Adrenal gland (tissue), 12 donors: Measurements from ENCODE around the gene TOPAZ1. TPM values are rescaled to one million over a fixed set of nuclear protein-coding genes. Genes with fewer than 3 reads are reported as not detected.
A peak's percentile ranks its signal among the peaks of the same experiment; 100 is the strongest.

Source experiments
- DNase-seq, 7 donors: peaks; one replicate each; pipeline ENCODE4 v3.0.0-alpha.2; 2019 to 2020
- H3K27ac ChIP-seq, 5 donors: fragments of 200-600 bp; sonication (generic) in 4 of 5; 1 replicate in 3 of 5; 2 replicates in 2 of 5; pipeline versions ENCODE4 v1.5.1 to v1.8.0; 2016 to 2020; ENCODE audit warnings: mild to moderate bottlenecking in 1 of 5
- H3K27me3 ChIP-seq: fragments of 200-600 bp; 2 replicates; pipeline ENCODE4 v1.8.0; 2021
- H3K36me3 ChIP-seq, 2 donors: fragments of 200-600 bp; replicated peaks in 1 of 2; 1 replicate in 1 of 2; 2 replicates in 1 of 2; pipeline versions ENCODE4 v1.5.1 to v1.8.0; 2018 to 2022
- H3K4me1 ChIP-seq, 2 donors: fragments of 200-600 bp; replicated peaks in 1 of 2; 1 replicate in 1 of 2; 2 replicates in 1 of 2; pipeline versions ENCODE4 v1.5.1 to v1.8.0; 2018 to 2021
- H3K4me3 ChIP-seq, 4 donors: fragments of 200-600 bp; sonication (generic) in 3 of 4; one replicate each; pipeline ENCODE4 v1.5.1; 2016 to 2018
- H3K9me3 ChIP-seq, 3 donors: fragments of 200-600 bp; sonication (generic) in 1 of 3; replicated peaks in 1 of 3; 1 replicate in 2 of 3; 2 replicates in 1 of 3; pipeline versions ENCODE4 v1.5.1 to v1.8.0; 2016 to 2021
- POLR2A ChIP-seq, 2 donors: fragments of 450-650 bp; IDR thresholded peaks; one replicate each; pipeline ENCODE4 v1.6.1; 2017; ENCODE audit warnings: antibody characterized with exemption in 2 of 2, mild to moderate bottlenecking in 2 of 2, moderate library complexity in 1 of 2
- WGBS, 4 donors: extraction: QIAGEN DNeasy Blood & Tissue Kit in 2 of 4; methylation state at CpG; one replicate each; pipeline versions ENCODE4 v1.1.5 to v1.1.7; 2013 to 2017; 5-methylcytosine and 5-hydroxymethylcytosine counted together
- intact Hi-C, 2 donors: fragments of 100-400 bp; cut with DNase I; formaldehyde crosslinking; loops; one replicate each; pipeline versions ENCODE4 v1.14.1 to v1.15.0; 2022 to 2023
- polyA plus RNA-seq, 3 donors: library from polyadenylated mRNA; stranded (reverse); fragments of 200-250 nt in 2 of 3; fragments of 350-450 nt in 1 of 3; fragmentation: Illumina TruSeq in 1 of 3; extraction: RNeasy Lipid Tissue Mini Kit (QIAGEN cat#74804) in 1 of 3; gene quantifications; one replicate each; pipeline ENCODE4 v1.2.3, GENCODE V29; 2013 to 2014
- total RNA-seq, 9 donors: library from RNA; depleted of rRNA in 4 of 9; stranded (reverse); fragments of >200 nt in 4 of 9; fragments of 120-200 nt in 1 of 9; fragmentation: NEBNext Ultra II Directional in 1 of 9; extraction: Animal tissue kit (Norgen Biotek cat#: 25700) in 1 of 9; gene quantifications; one replicate each; pipeline versions ENCODE4 v1.1.0 to v1.2.4, GENCODE V29; 2013 to 2023
- TF ChIP-seq, protein P1 (sequence below), 6 experiments: fragments of 450-650 bp in 4 of 6; fragments of 200-600 bp in 2 of 6; sonication (generic) in 1 of 6; IDR thresholded peaks; 1 replicate in 5 of 6; 2 replicates in 1 of 6; pipeline versions ENCODE4 v1.5.1 to v1.8.0; 2016 to 2021; ENCODE audit warnings: antibody characterized with exemption in 6 of 6, mild to moderate bottlenecking in 2 of 6, moderate library complexity in 1 of 6
- donor health status: healthy with polysubstance abuse.
- donor health status: Bipolar disorder and iron deficiency.
- donor health status: DM: yes; HTN: yes; CAD: no.
- donor health status: DM: no; HTN: no; CAD: no.
- donor health status: DM: no; HTN: no; CAD: no.
- donor health status: DM: yes; HTN: yes; CAD: no.

Gene TOPAZ1
- total and polyA plus RNA-seq, 12 donors, result not detected

DNA sequence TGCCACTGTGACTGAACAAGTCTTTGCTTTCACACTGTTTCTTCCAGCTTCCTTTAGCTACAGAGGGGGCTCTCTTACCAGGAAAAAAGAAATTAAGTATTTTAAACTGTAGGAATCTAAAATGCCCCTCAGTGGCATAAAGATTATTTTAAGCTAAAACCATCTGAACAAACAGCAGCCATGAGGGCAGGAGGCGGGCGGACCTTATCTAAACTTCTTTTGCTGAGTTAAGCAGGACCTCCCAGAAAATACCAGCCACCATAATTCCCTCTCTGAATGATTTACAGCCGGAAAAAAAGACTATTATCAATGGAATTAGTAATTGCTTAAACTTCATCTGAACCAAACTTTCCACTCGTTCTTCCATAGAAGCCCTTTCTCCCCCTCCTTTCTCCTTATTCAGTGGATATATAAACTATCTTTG, 5.2 kb upstream of the TOPAZ1 start:
- Histone ChIP-seq H3K36me3 (no peaks in the 10 kb centered on the region), H3K27me3 (no peaks in the 10 kb centered on the region), H3K4me3 (peak overlapping the region in 1 of 4 donors; percentile 13), H3K4me1 (peaks cover 4 to 5% of the 10 kb centered on the region in 2 donors), H3K9me3 (no peaks in the 10 kb centered on the region), H3K27ac (peak overlapping the region in 1 of 5 donors; percentile 30)
- DNase-seq, result no peak
- intact Hi-C loops, result no loop called here
- 61 to 68% (median 66%) methylated on average over 4 of the region's 4 CpGs for WGBS, 4 donors
- TF ChIP-seq POLR2A (IDR thresholded peaks at IDR 0.05), result no peak
- TF ChIP-seq, protein P1, sequence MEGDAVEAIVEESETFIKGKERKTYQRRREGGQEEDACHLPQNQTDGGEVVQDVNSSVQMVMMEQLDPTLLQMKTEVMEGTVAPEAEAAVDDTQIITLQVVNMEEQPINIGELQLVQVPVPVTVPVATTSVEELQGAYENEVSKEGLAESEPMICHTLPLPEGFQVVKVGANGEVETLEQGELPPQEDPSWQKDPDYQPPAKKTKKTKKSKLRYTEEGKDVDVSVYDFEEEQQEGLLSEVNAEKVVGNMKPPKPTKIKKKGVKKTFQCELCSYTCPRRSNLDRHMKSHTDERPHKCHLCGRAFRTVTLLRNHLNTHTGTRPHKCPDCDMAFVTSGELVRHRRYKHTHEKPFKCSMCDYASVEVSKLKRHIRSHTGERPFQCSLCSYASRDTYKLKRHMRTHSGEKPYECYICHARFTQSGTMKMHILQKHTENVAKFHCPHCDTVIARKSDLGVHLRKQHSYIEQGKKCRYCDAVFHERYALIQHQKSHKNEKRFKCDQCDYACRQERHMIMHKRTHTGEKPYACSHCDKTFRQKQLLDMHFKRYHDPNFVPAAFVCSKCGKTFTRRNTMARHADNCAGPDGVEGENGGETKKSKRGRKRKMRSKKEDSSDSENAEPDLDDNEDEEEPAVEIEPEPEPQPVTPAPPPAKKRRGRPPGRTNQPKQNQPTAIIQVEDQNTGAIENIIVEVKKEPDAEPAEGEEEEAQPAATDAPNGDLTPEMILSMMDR (IDR thresholded peaks at IDR 0.05), result no peak

DNA sequence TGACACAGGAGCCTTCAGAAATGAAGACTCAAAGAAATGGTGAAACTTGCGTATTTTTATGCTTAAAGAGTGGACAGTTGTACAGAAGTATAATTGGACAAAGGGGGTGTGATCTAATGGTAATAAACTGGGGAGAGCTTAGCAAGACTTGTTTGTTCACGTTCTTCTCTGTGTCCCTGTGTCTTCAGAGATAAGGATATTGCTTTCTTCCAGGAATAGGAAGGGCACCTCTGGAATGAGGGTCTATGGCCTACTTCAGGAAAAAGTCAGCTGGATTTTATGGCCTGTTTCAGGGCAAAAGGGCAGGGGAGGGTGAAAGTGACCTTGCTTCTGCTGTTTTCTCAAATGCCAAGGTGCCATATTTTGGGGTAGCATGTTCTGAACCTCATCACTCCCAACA, 4.5 kb upstream of the TOPAZ1 start:
- TF ChIP-seq, protein P1 (IDR thresholded peaks at IDR 0.05), result no peak
- TF ChIP-seq POLR2A (IDR thresholded peaks at IDR 0.05), result no peak
- Histone ChIP-seq H3K9me3 (no peaks in the 10 kb centered on the region), H3K4me3 (no peak overlapping the region), H3K27me3 (no peaks in the 10 kb centered on the region), H3K4me1 (peaks cover 4 to 5% of the 10 kb centered on the region in 2 donors), H3K27ac (peak overlapping the region in 1 of 5 donors; percentile 30), H3K36me3 (no peaks in the 10 kb centered on the region)
- intact Hi-C loops, result no loop called here
- DNase-seq, result no peak
- 77 to 81% (median 78%) methylated on average over 2 of the region's 2 CpGs for WGBS, 4 donors

DNA sequence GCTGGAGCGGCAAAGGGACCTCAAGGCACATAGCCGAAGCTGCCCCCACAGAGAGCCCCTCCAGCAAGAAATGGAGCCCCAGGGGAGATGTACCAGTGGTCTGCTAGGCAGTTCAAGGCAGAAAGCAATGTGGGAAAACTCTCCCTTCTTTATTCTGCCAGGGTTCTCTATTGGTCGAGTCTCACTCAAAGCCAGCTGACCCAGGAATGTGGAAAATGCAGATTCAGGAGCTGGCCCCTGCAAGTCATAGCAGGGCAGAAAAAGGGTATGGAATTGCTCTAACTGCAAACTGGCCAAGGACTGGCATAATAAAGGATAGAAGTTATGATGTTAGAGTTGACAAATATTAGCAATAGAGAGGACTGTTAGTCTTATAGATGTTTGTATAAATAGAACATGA, 4.0 kb upstream of the TOPAZ1 start:
- Histone ChIP-seq H3K4me1 (peaks cover 4 to 5% of the 10 kb centered on the region in 2 donors), H3K27ac (peak overlapping the region in 1 of 5 donors; percentile 30), H3K36me3 (no peaks in the 10 kb centered on the region), H3K9me3 (no peaks in the 10 kb centered on the region), H3K27me3 (no peaks in the 10 kb centered on the region), H3K4me3 (no peak overlapping the region)
- DNase-seq, result no peak
- 61 to 95% (median 81%) methylated on average over 3 of the region's 3 CpGs for WGBS, 4 donors
- TF ChIP-seq, protein P1 (IDR thresholded peaks at IDR 0.05), result no peak
- no peak for TF ChIP-seq POLR2A (IDR thresholded peaks at IDR 0.05)
- intact Hi-C loops, result no loop called here

DNA sequence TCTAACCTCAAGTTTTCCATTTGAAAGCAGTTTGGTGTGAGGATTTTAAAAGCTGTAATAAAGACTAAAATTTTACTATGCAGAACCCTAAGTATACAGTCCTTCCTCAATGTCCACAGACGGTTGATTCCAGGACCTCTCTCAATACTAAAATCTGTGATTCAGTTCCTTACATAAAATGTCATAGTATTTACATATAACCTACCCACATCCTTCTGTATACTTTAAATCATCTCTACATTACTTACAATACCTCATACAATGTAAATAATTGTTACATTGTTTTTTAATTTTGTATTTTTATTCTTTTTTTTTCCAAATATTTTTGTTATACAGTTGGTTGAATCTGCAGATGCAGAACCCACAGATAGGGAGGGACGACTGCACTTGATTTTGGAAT, 2.8 kb upstream of the TOPAZ1 start:
- Histone ChIP-seq H3K36me3 (no peaks in the 10 kb centered on the region), H3K4me1 (peaks cover 4 to 5% of the 10 kb centered on the region in 2 donors), H3K27ac (no peak overlapping the region), H3K4me3 (no peak overlapping the region), H3K27me3 (no peaks in the 10 kb centered on the region), H3K9me3 (no peaks in the 10 kb centered on the region)
- intact Hi-C loops, result no loop called here
- 36 to 56% (median 48%) methylated on average over 2 of the region's 2 CpGs for WGBS, 4 donors
- no peak for DNase-seq
- TF ChIP-seq, protein P1 (IDR thresholded peaks at IDR 0.05), result no peak
- TF ChIP-seq POLR2A (IDR thresholded peaks at IDR 0.05), result no peak
